Measurements from ENCODE around the gene OSBP. TPM values are rescaled to one million over a fixed set of nuclear protein-coding genes. Genes with fewer than 3 reads are reported as not detected.

Gene OSBP
- total RNA-seq, 1 donor from 2014 or later, result 38.5 TPM

- ATAC-seq (no peak), DNase-seq (ENCODE audit: missing footprints) (no peak)
- intact Hi-C loops (cut with DNase I), result no loop called here
Measured at GRCh38 chr11:59542142-59542810, 73.3 kb downstream of the OSBP start.

GRCh38 chr11:59534676-59535075 lies 80.9 kb downstream of the OSBP start:
- intact Hi-C loops (cut with DNase I), result loop anchor here (5.0 kb wide), 1 partner anchor 83 kb away; the partner anchor contains the start of gene OSBP
- DNase-seq (ENCODE audit: missing footprints), result no peak
- ATAC-seq, result no peak

GRCh38 chr11:59532620-59533019 lies 83.0 kb downstream of the OSBP start:
- no peak for DNase-seq (ENCODE audit: missing footprints)
- intact Hi-C loops (cut with DNase I), result no loop called here
- ATAC-seq, result no peak

- intact Hi-C loops (cut with DNase I), result no loop called here
- ATAC-seq (no peak), DNase-seq (ENCODE audit: missing footprints) (no peak)
Measured at GRCh38 chr11:59528711-59529110, 86.9 kb downstream of the OSBP start.

Small RNA genes lying within 50 kb of the gene (microRNA-seq; reads per million reads assigned to microRNA genes)
- not detected for gene MIR3162

Other genes with a start within 250 kb of the OSBP start
- not detected for gene OR5A2, start 189.4 kb downstream of the OSBP start, total RNA-seq
- gene OR5A1, start 179.3 kb downstream of the OSBP start, total RNA-seq, result not detected
- not detected for gene OR4D6, start 158.8 kb downstream of the OSBP start, total RNA-seq
- not detected for gene OR4D10, start 142.5 kb downstream of the OSBP start, total RNA-seq
- gene OR4D11, start 112.2 kb downstream of the OSBP start, total RNA-seq, result not detected
- gene OR4D9, start 104.2 kb downstream of the OSBP start, total RNA-seq, result not detected
- gene PATL1, start 53.3 kb upstream of the OSBP start, total RNA-seq, result 22.3 TPM
- not detected for gene OR10V1, start 98.1 kb upstream of the OSBP start, total RNA-seq
- gene STX3, start 139.6 kb upstream of the OSBP start, total RNA-seq, result 8.4 TPM
- gene MRPL16, start 195.0 kb upstream of the OSBP start, total RNA-seq, result 92.9 TPM
- gene CBLIF, start 229.7 kb upstream of the OSBP start, total RNA-seq, result not detected